HFF-Myc (cell line): Measurements from ENCODE around the gene RACGAP1.

Source experiments
- DNase-seq: peaks from one replicate; pipeline ENCODE4 v3.0.0-alpha.2; 2011; ENCODE audit warnings: low read depth; ENCODE audit errors: extremely low read depth
- H3K4me3 ChIP-seq: replicated peaks from 2 replicates; pipeline ENCODE4 v1.5.1; 2011; ENCODE audit warnings: low read depth, mild to moderate bottlenecking, control low read depth, low read length
- TF ChIP-seq, protein P1 (sequence below): IDR thresholded peaks from 2 replicates; pipeline ENCODE4 v1.5.1; 2012; ENCODE audit warnings: mild to moderate bottlenecking, low read depth, low read length, control low read depth; ENCODE audit errors: missing control alignments

Gene RACGAP1

DNA sequence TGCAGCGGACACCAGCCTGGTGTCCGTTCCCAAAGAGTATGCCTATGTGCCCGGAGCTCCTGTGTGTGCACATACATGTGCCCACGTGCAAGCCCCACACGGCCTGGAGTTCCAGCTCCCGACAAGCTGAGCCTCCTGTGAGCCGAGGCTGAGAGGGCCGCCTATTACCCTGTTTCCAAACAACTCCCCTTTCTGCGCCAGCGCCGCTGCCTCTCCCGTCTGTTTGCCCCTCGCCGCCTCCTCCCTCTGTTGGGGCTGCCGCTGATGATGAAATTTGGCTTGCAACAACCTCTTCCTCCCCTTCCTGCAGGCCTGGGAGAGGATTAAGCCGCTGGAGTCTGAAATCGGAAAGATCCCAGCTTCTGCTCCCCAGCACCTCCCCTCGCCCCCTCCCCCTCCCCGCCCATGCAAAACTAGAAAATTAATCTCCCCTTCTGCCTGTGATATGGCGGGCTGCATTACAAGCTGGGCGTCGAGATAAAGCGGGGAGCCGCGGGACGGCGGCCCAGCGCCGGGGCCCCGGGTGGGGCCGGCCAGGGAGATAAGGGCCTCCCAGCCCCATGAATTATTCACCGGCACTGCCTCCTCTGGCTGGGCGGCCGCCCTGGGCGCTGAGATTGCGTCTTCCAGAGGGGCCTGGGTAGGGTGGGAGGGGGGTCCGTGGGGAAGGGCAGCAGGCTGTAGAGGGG lies 25.3 kb upstream of the RACGAP1 start:
- TF ChIP-seq, protein P1, sequence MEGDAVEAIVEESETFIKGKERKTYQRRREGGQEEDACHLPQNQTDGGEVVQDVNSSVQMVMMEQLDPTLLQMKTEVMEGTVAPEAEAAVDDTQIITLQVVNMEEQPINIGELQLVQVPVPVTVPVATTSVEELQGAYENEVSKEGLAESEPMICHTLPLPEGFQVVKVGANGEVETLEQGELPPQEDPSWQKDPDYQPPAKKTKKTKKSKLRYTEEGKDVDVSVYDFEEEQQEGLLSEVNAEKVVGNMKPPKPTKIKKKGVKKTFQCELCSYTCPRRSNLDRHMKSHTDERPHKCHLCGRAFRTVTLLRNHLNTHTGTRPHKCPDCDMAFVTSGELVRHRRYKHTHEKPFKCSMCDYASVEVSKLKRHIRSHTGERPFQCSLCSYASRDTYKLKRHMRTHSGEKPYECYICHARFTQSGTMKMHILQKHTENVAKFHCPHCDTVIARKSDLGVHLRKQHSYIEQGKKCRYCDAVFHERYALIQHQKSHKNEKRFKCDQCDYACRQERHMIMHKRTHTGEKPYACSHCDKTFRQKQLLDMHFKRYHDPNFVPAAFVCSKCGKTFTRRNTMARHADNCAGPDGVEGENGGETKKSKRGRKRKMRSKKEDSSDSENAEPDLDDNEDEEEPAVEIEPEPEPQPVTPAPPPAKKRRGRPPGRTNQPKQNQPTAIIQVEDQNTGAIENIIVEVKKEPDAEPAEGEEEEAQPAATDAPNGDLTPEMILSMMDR: no peak
- H3K4me3 ChIP-seq: no peak overlapping the region
- DNase-seq: no peak

DNA sequence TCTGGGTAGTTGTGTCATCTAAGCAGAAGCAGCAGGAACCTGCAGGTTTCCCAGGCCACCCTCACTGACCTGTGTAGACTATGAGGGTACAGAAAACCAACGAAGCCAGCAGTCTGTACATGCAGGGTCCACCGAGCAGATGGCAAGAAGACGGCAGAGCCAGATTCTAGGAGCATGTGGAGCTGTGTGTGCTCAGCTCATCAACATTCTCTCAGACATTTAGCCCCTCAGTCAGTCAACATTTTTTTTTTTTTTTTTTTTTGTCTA lies 24.8 kb upstream of the RACGAP1 start:
- TF ChIP-seq, protein P1: no peak
- no peak for DNase-seq
- no peak overlapping the region for H3K4me3 ChIP-seq

DNA sequence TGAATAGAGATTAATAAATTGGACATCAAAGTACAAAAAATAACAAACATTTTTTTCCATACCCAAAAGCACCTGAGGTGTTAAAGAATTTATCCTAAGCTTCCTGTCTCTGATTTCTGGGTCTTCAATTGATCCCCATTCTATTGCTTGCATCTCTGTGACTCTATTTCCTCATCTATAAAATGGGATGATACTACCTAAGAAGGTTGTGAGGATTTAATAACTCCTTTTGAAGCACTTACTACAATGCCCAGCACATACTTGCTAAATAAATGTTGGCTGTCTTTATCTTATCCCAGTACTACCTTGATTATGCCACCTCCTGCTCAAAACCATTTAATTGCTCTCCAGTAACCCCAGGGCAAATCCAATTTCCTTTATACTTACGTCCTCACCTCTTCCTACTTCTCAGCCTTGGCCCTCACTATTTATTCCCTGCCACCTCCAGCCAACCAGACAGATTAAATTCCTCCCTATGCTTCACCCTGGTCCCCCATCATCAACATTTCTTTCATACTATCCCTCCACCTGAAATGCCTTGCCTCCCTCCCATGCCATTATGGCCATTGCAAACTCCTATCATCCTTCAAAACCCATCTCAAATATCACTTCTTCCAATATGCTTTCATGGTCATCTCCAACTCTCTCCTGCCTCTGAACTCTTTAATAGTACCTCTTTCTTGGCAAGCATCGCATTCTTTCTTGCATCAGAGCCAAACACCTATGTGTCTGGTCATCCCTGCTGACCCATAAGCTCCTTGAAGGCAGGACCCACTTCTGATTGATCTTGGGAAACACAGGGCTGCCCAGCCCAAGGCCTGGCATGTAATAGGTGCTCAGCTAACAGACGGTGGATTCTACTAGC lies 24.2 kb upstream of the RACGAP1 start:
- TF ChIP-seq, protein P1: no peak
- no peak for DNase-seq
- no peak overlapping the region for H3K4me3 ChIP-seq

DNA sequence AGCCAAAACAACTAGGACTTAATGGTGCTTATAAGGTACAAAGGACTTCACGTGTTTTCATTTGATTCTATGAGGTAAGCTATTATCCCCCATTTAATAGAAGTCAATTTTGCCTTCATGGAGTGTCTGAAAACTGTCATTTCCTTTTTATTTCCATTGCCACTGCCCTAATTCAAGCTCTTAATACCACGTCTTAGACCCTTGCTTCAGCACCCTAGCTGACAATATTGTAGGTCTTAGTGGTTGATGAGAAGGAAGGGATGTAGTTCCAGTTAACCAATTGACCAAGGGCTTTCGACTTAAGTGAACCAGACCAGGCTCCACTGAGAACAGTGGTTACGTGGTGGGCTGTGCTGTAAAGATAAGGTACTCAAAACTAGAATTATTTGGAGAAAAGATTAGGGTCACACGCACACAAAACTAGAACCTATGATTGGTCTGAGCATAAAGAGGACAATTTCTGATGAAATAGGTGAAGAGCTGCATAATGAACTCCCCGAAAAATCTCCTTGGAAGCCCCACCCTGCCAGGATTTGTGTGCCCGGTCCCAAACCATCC lies 22.5 kb upstream of the RACGAP1 start:
- TF ChIP-seq, protein P1: no peak
- DNase-seq: no peak
- no peak overlapping the region for H3K4me3 ChIP-seq

DNA sequence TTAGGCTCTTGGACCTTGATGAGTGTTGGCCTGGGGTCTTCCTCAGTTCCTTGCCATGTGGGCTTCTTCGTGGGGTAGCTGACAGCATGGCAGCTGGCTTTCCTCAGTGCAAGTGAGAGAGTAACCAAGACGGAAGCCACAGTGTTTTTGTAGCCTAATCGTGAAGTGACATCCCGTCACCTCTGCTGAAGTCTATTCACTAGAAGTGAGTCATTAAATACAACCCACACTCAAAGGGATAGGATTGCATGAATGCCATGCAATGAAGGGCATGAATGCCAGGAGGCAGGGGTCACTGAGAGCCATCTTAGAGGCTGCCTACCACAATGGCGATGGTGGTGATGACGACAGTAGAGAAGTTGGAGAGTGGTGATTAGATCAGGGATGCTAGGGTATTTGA lies 18.6 kb upstream of the RACGAP1 start:
- TF ChIP-seq, protein P1: no peak
- no peak for DNase-seq
- no peak overlapping the region for H3K4me3 ChIP-seq

DNA sequence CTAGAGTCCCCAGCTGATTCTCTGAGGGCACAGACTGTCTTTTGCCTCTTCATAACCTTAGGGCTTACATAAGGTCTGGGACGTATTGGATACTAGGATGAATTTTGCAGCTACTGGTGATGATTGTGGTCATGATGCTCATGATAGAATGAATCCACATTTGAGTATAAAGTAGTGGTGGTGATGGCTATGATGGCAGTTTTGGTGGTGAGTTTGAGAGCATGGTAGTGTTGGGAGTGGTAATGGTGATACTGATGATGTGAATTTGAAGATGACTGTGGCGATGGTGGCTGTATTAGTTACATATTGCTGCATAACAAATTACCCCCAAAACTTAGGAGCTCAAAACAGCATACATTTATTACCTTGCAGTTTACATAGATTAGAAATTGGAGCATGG lies 18.0 kb upstream of the RACGAP1 start:
- TF ChIP-seq, protein P1: no peak
- no peak overlapping the region for H3K4me3 ChIP-seq
- no peak for DNase-seq
